Measurements from ENCODE around the gene ALX3.

Gene ALX3

GRCh38 chr1:110012100-110012780 is 58.2 kb downstream of the ALX3 start:
- no peak for TF ChIP-seq TAF1 (IDR thresholded peaks at IDR 0.05; ENCODE audit: borderline replicate concordance, insufficient read depth, low read length)

- TF ChIP-seq FOXP2 (optimal IDR thresholded peaks at IDR 0.05; ENCODE audit: borderline replicate concordance, extremely low read depth, extremely low read length, insufficient read depth) = no peak
- no peak for TF ChIP-seq POLR2AphosphoS5 (IDR thresholded peaks at IDR 0.05; ENCODE audit: low read depth, low read length)
- no peak for TF ChIP-seq REST (IDR thresholded peaks at IDR 0.05; ENCODE audit: insufficient read depth in 1 of 2, low read depth in 2 of 2, low read length in 2 of 2)
- no peak for TF ChIP-seq TAF1 (IDR thresholded peaks at IDR 0.05; ENCODE audit: borderline replicate concordance, insufficient read depth, low read length)
- no peak for TF ChIP-seq SIN3A (IDR thresholded peaks at IDR 0.05; ENCODE audit: borderline replicate concordance, insufficient read depth, low read length)
Observed at GRCh38 chr1:110011527-110012041, 58.9 kb downstream of the ALX3 start.

All from PFSK-1 (cell line).